ENCODE data around the gene SLC48A1.

SLC48A1 gene

DNA sequence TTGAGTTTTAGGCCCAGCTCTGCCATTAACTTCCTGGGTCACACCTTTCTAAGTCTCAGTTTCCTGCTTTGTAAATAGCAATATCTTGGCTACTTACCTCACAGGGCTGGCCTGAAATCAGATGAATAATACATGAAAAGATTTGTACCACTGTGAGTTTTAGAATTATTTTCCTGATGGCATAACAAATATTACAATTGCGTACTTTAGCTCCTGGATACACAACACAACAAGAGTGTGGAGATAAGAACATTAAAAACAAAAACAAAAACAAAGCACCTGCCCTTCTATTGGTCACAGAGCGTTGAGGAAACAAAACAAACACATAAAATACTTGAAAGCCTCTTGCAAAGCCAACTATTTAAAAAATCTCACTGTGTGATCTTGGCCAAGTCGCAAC lies 51.6 kb downstream of the SLC48A1 start:
- no peak for DNase-seq (ENCODE audit: low read depth)

DNA sequence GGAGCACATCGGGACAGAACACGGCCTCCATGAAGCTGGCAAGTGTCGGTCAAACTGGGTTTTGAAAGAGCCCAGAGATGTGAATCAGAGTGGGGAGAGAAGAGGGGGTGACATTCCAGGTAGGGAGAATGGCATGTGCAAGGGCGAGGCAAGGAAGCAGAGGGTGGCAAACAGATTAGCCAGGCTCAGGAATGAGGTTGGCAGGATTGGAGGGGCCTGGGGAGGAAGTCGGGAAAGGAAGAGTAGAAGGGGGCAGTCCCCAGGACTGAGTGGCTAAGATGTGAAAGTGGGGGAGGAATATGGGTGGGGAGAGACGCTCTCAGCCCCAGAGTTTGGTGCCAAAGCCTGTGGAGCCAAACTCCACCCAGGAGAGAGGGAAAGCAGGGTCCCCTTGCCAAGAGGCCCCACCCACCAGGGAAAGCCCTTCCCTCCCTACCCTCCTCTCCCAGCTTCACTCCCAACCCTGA lies 52.2 kb downstream of the SLC48A1 start:
- DNase-seq (ENCODE audit: low read depth): no peak

DNA sequence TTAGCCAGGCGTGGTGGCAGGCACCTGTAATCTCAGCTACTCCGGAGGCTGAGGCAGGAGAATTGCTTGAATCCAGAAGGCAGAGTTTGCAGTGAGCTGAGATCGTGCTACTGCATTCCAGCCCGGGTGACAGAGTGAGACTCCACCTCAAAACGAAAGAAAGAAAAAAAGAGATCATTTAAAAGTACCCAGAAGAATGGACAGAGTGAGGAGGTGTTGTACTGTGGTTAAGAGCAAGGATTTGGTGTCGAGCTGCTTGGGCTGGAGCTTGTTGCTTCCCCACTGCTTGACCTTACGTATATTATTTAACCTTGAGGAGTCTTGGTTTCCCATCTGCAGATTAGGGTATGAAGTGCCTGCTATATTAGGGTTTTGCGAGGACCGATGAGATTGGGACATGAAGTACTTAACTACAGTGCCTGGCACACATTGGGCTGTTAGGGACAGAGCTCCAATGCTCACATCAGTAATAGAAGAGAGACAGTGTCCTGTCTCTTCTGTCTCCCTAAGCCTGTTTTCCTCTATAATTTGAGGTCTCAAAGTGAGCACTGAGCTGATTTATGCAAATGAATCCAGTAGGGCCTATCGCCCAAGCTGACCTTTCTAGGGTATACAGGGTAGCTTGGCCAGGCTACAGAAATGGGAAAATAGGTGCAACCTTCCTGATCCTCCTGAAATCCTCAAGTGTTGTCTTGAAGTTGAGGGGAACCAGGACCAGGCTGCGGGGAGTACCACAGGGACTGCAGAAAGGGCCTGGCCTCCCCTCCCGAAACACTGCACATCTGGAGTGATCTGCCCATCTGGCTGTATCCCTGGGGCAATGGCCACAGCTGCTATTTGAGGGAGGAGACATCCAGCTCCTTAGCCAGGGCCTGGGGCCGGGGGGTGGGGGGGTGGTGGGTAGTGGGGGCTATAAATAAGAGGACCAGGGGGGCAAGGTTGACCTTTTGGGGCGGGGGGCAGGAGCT lies 55.3 kb downstream of the SLC48A1 start:
- DNase-seq (ENCODE audit: low read depth): no peak

DNA sequence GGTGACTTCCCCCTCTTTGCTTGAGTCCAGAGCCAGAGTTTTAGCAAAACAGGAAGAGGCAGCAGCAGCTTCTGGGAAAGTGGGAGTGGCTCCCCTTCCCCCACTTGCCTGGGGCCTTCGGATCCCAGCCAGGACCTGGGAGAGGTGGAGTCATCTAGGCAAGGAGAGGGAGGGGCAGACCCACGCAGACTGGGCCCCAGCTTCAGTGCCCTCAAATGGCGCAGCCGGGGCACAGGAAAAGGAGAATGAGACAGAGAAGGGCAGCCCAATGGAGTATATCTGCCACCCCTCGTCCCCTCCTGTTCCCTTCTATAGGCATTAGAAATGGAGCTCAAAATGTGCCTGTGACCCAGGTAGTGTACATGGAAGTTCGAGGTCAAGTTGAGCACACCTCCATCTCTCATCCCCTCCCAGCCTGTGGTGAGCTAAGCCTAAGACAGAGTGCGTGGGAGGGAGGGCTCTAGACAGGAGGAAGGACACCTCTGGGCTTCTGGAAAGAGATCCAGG lies 56.0 kb downstream of the SLC48A1 start:
- DNase-seq (ENCODE audit: low read depth): no peak

DNA sequence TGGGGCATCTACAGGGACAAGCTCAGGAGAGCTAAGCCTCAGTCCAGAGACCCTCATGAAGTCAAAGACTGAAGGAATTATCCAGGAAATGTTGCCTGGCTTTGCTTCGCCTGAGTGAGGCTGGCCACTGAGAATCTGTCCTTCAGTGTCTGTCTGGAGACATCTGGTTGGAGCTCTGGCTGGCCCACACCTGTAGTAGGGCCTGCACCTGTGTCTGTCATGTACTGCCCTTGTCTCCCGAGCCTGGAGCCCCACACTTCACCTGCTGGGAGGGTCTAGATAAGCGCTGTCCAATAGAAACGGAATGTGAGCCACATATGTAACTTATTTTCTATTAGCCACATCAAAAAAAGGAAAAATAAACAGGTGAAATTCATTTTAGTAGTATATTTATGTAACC lies 56.5 kb downstream of the SLC48A1 start:
- no peak for DNase-seq (ENCODE audit: low read depth)

All from HS-27A (cell line).